Endothelial cell of umbilical vein (primary cell): ENCODE data around the gene NT5DC2. TPM values are rescaled to one million over a fixed set of nuclear protein-coding genes. Genes with fewer than 3 reads are reported as not detected.

Source experiments
- BruUV-seq: library from RNA; stranded (reverse); fragments of 400-500 nt; replicated peaks from 2 replicates; lab custom pipeline; 2021; lab: Mats Ljungman, UMichigan
- CTCF ChIA-PET: fragments of 300-600, 350-600 bp; sonication (Branson Sonifier 250); formaldehyde crosslinking; loops from one replicate; lab custom pipeline; 2021; ENCODE audit warnings: antibody characterized with exemption, inconsistent platforms; lab: Charles Lee
- POLR2A ChIA-PET: fragments of 300-600, 350-600 bp; sonication (Branson Sonifier 250); formaldehyde crosslinking; loops from one replicate; lab custom pipeline; 2021; ENCODE audit warnings: antibody characterized with exemption, inconsistent platforms; lab: Charles Lee
- DNase-seq: peaks from one replicate; pipeline ENCODE4 v3.0.0-alpha.2; 2011; ENCODE audit warnings: low read depth, low spot score
- FAIRE-seq: peaks from 2 replicates; lab custom pipeline; 2011; peaks lifted over from hg19 to GRCh38; lab: Jason Lieb, UNC
- H2AFZ ChIP-seq: 2 replicates; pipeline ENCODE4 v1.6.0; 2012; ENCODE audit warnings: low read depth, low read length, control low read depth, inconsistent platforms
- H3K27ac ChIP-seq: 2 replicates; pipeline ENCODE4 v1.5.1; 2011; ENCODE audit warnings: low read depth, mild to moderate bottlenecking, control low read depth, low read length, moderate library complexity; ENCODE audit not compliant: insufficient read depth
- H3K27me3 ChIP-seq, 2 experiments: 2 replicates each; pipeline versions ENCODE4 v1.6.0 to v1.6.1; 2011; ENCODE audit warnings: low read length in 2 of 2, mixed read lengths in 1 of 2; ENCODE audit not compliant: control insufficient read depth in 2 of 2, insufficient read depth in 2 of 2
- H3K36me3 ChIP-seq, 2 experiments: 2 replicates in 1 of 2; 3 replicates in 1 of 2; pipeline ENCODE4 v1.5.1; 2011; ENCODE audit warnings: low read length in 2 of 2, mild to moderate bottlenecking in 1 of 2, moderate library complexity in 1 of 2; ENCODE audit not compliant: control insufficient read depth in 2 of 2, insufficient read depth in 2 of 2; ENCODE audit errors: extremely low read depth in 1 of 2
- H3K4me1 ChIP-seq: 3 replicates; pipeline ENCODE4 v1.5.1; 2011; ENCODE audit warnings: mild to moderate bottlenecking, low read length; ENCODE audit not compliant: control insufficient read depth, insufficient read depth; ENCODE audit errors: extremely low read depth
- H3K4me2 ChIP-seq: 2 replicates; pipeline ENCODE4 v1.6.1; 2011; ENCODE audit warnings: low read length, control low read depth, mixed read lengths; ENCODE audit not compliant: insufficient read depth
- H3K4me3 ChIP-seq, 3 experiments: fragments of 200-600 bp in 1 of 3; sonication (generic), shearing (Covaris generic) in 1 of 3; replicated peaks in 1 of 3; 2 replicates each; pipeline ENCODE4 v1.5.1; 2011 to 2016; ENCODE audit warnings: control low read depth in 3 of 3, low read length in 3 of 3, mild to moderate bottlenecking in 2 of 3, inconsistent platforms in 1 of 3, low read depth in 1 of 3, moderate library complexity in 1 of 3; ENCODE audit not compliant: insufficient read depth in 1 of 3
- H3K79me2 ChIP-seq: 2 replicates; pipeline ENCODE4 v1.6.0; 2012; ENCODE audit warnings: low read length, inconsistent platforms; ENCODE audit not compliant: control insufficient read depth, insufficient read depth
- H3K9ac ChIP-seq: replicated peaks from 2 replicates; pipeline ENCODE3; 2011; ENCODE audit warnings: low read length, control low read depth; ENCODE audit not compliant: insufficient read depth; ENCODE audit errors: extremely low read depth
- H3K9me1 ChIP-seq: replicated peaks from 3 replicates; pipeline ENCODE4 v1.6.0; 2011; ENCODE audit warnings: mild to moderate bottlenecking, low read length; ENCODE audit not compliant: control insufficient read depth, insufficient read depth; ENCODE audit errors: extremely low read depth
- H3K9me3 ChIP-seq: replicated peaks from 2 replicates; pipeline ENCODE4 v1.5.1; 2012; ENCODE audit warnings: low read length, inconsistent platforms; ENCODE audit not compliant: control insufficient read depth, insufficient read depth
- H4K20me1 ChIP-seq: replicated peaks from 2 replicates; pipeline ENCODE3; 2011; ENCODE audit warnings: mild to moderate bottlenecking, low read length; ENCODE audit not compliant: control insufficient read depth, insufficient read depth; ENCODE audit errors: extremely low read depth
- CTCF ChIP-seq, 2 donors: IDR thresholded peaks; 1 replicate in 1 of 2; 2 replicates in 1 of 2; pipeline ENCODE4 v1.5.1; 2011; ENCODE audit warnings: low read length in 2 of 2, mild to moderate bottlenecking in 2 of 2, moderate library complexity in 2 of 2, control low read depth in 1 of 2, inconsistent platforms in 1 of 2, low read depth in 1 of 2; ENCODE audit not compliant: insufficient read depth in 1 of 2; ENCODE audit errors: extremely low read depth in 1 of 2
- EZH2 ChIP-seq: IDR thresholded peaks from 2 replicates; pipeline ENCODE4 v1.6.1; 2012; ENCODE audit warnings: borderline replicate concordance, low read depth, mild to moderate bottlenecking, moderate library complexity, low read length, inconsistent platforms; ENCODE audit not compliant: severe bottlenecking
- FOS ChIP-seq: IDR thresholded peaks from 2 replicates; pipeline ENCODE4 v1.6.1; 2011; ENCODE audit warnings: mild to moderate bottlenecking, low read length, moderate library complexity, borderline replicate concordance; ENCODE audit not compliant: insufficient read depth
- GATA2 ChIP-seq: IDR thresholded peaks from 2 replicates; pipeline ENCODE4 v1.7.0; 2011; ENCODE audit warnings: low read depth, mild to moderate bottlenecking, moderate library complexity, mixed read lengths, low read length; ENCODE audit not compliant: insufficient read length, insufficient read depth
- JUN ChIP-seq: IDR thresholded peaks from 2 replicates; pipeline ENCODE4 v1.6.1; 2011; ENCODE audit warnings: borderline replicate concordance, low read depth; ENCODE audit not compliant: insufficient read length, insufficient read depth
- MAX ChIP-seq: IDR thresholded peaks from 2 replicates; pipeline ENCODE4 v1.6.1; 2011; ENCODE audit not compliant: insufficient read depth, insufficient read length
- MYC ChIP-seq: IDR thresholded peaks from one replicate; pipeline ENCODE4 v1.6.1; 2011; ENCODE audit warnings: mild to moderate bottlenecking, low read depth, low read length
- POLR2A ChIP-seq: IDR thresholded peaks from 2 replicates; pipeline ENCODE4 v1.6.1; 2012; ENCODE audit warnings: low read depth, mild to moderate bottlenecking, control low read depth, low read length
- POLR2AphosphoS5 ChIP-seq: IDR thresholded peaks from 2 replicates; pipeline ENCODE4 v1.6.1; 2012; ENCODE audit warnings: low read depth, mild to moderate bottlenecking, control low read depth, low read length, moderate library complexity; ENCODE audit not compliant: insufficient read depth
- dilution Hi-C: fragments of 300-500 bp; cut with MboI; formaldehyde crosslinking; loops from one replicate; pipeline ENCODE4 v1.15.0; 2019; ENCODE audit warnings: low sequenced_read_pairs; ENCODE audit not compliant: extremely low pct_ligation_motif_present
- intact Hi-C: fragments of 100-400 bp; cut with micrococcal nuclease; formaldehyde crosslinking; loops from one replicate; pipeline ENCODE4 v1.10.0; 2022
- polyA plus RNA-seq, 4 experiments: library from polyadenylated mRNA; depleted of rRNA in 3 of 4; stranded (reverse) in 3 of 4; unstranded in 1 of 4; fragments of >200 nt; gene quantifications; 2 replicates each; pipeline versions ENCODE4 v1.2.1 to v1.2.3, GENCODE V29; 2011 to 2012; ENCODE audit warnings: missing spikeins in 1 of 4
- total RNA-seq: library from RNA; stranded (reverse); gene quantifications from 2 replicates; pipeline ENCODE4 v1.2.3, GENCODE V29; 2021

NT5DC2 gene
- total and polyA plus RNA-seq, 2 donors (not counting 3 experiments of a cell fraction or from before 2014, with no cell fraction given) = 298 to 402 TPM

- Histone ChIP-seq H2AFZ (no peak overlapping the region), H3K4me1 (no peaks in the 10 kb centered on the region), H3K9me3 (no peaks in the 10 kb centered on the region), H3K4me2 (no peak overlapping the region), H3K9ac (no peak overlapping the region), H3K9me1 (no peaks in the 10 kb centered on the region), H3K4me3 (no peak overlapping the region), H3K36me3 (peaks cover 26 to 89% of the 10 kb centered on the region in 2 experiments), H3K79me2 (no peaks in the 10 kb centered on the region), H3K27me3 (no peaks in the 10 kb centered on the region), H4K20me1 (no peaks in the 10 kb centered on the region), H3K27ac (no peak overlapping the region)
- no peak for FAIRE-seq
- intact Hi-C loops = no loop called here
- no TSS peak for BruUV-seq
- POLR2A ChIA-PET = no interaction called here
- TF ChIP-seq EZH2 = no peak
- no peak for TF ChIP-seq FOS
- no peak for TF ChIP-seq GATA2
- no peak for TF ChIP-seq JUN
- TF ChIP-seq MYC = no peak
- no peak for TF ChIP-seq POLR2A
- TF ChIP-seq POLR2AphosphoS5 = no peak
- no peak for TF ChIP-seq MAX
- TF ChIP-seq CTCF (IDR thresholded peaks at IDR 0.05; ENCODE audit: extremely low read depth in 1 of 2, insufficient read depth in 1 of 2, low read depth in 1 of 2, low read length in 2 of 2) = no peak
- DNase-seq = no peak
- CTCF ChIA-PET = interaction anchor here (1.3 kb wide), 1 partner anchor 28 kb away, joined by 3 read pairs; no protein-coding TSS in a partner anchor
- dilution Hi-C loops = no loop called here
Observed at GRCh38 chr3:52518723-52519444, 14.8 kb downstream of the NT5DC2 start.
